A673 (cell line): Measurements from ENCODE around the gene SOD2. TPM values are rescaled to one million over a fixed set of nuclear protein-coding genes. Genes with fewer than 3 reads are reported as not detected.

ENCODE experiments used
- BruUV-seq: library from RNA; stranded (reverse); fragments of 400-500 nt; replicated peaks from 2 replicates; lab custom pipeline; 2021; lab: Mats Ljungman, UMichigan
- CTCF ChIA-PET: fragments of 300-600 bp; sonication (Branson Sonifier 250); formaldehyde crosslinking; loops from one replicate; lab custom pipeline; 2022; ENCODE audit warnings: antibody characterized with exemption; lab: Charles Lee
- POLR2A ChIA-PET: fragments of 300-600 bp; sonication (Branson Sonifier 250); formaldehyde crosslinking; loops from one replicate; lab custom pipeline; 2022; ENCODE audit warnings: antibody characterized with exemption; ENCODE audit not compliant: low non-redundant PET; lab: Charles Lee
- DNase-seq: peaks from one replicate; pipeline ENCODE4 v3.0.0-alpha.2; 2015; ENCODE audit warnings: low spot score
- H3K27ac ChIP-seq: fragments of 200-600 bp; sonication (generic); 2 replicates; pipeline ENCODE4 v1.5.1; 2016; ENCODE audit warnings: mixed run types, low read depth, mild to moderate bottlenecking, mixed read lengths, antibody characterized with exemption, low read length; ENCODE audit not compliant: poor library complexity, severe bottlenecking
- H3K27me3 ChIP-seq: fragments of 200-600 bp; sonication (generic); replicated peaks from 2 replicates; pipeline ENCODE4 v1.6.1; 2017; ENCODE audit warnings: mixed run types, low read depth, mild to moderate bottlenecking, mixed read lengths, antibody characterized with exemption, low read length; ENCODE audit not compliant: insufficient read depth, poor library complexity
- H3K36me3 ChIP-seq: fragments of 200-600 bp; sonication (generic); 2 replicates; pipeline ENCODE4 v1.6.1; 2016; ENCODE audit warnings: mixed run types, mild to moderate bottlenecking, mixed read lengths, antibody characterized with exemption, low read length; ENCODE audit not compliant: insufficient read depth, poor library complexity, severe bottlenecking
- H3K4me1 ChIP-seq: fragments of 200-600 bp; sonication (generic); 2 replicates; pipeline ENCODE4 v1.6.1; 2017; ENCODE audit warnings: mixed run types, mild to moderate bottlenecking, mixed read lengths, antibody characterized with exemption, low read length; ENCODE audit not compliant: insufficient read depth, poor library complexity, severe bottlenecking
- H3K4me3 ChIP-seq: fragments of 200-600 bp; sonication (generic); 2 replicates; pipeline ENCODE4 v1.5.1; 2016; ENCODE audit warnings: low read depth, mixed run types, mild to moderate bottlenecking, mixed read lengths, low read length; ENCODE audit not compliant: poor library complexity, severe bottlenecking
- H3K9me3 ChIP-seq: fragments of 200-600 bp; sonication (generic); 2 replicates; pipeline ENCODE4 v1.6.1; 2016; ENCODE audit warnings: mixed run types, low read depth, mild to moderate bottlenecking, mixed read lengths, antibody characterized with exemption, low read length; ENCODE audit not compliant: poor library complexity, severe bottlenecking
- EZH2 ChIP-seq: fragments of 200-600 bp; sonication (generic); IDR thresholded peaks from 2 replicates; pipeline ENCODE4 v1.6.1; 2017; ENCODE audit warnings: borderline replicate concordance, low read depth, mild to moderate bottlenecking, mixed read lengths, antibody characterized with exemption, low read length; ENCODE audit not compliant: poor library complexity, severe bottlenecking
- intact Hi-C: fragments of 100-400 bp; cut with micrococcal nuclease; formaldehyde crosslinking; loops from one replicate; pipeline ENCODE4 v1.10.0; 2022; ENCODE audit not compliant: unreplicated experiment
- total RNA-seq: library from RNA; stranded (reverse); gene quantifications from 2 replicates; pipeline ENCODE4 v1.2.3, GENCODE V29; 2021
- TF ChIP-seq, protein P1 (sequence below): fragments of 300-800, 200-600 bp; sonication (generic); conservative IDR thresholded peaks from 2 replicates; pipeline ENCODE4 v1.5.1; 2017; ENCODE audit warnings: low read depth, mild to moderate bottlenecking, antibody characterized with exemption, low read length, moderate library complexity, mixed read lengths

Gene SOD2
- total RNA-seq, 1 experiment from 2014 or later, result 159 TPM

GRCh38 chr6:159729598-159730331 is 36.7 kb upstream of the SOD2 start:
- no peak overlapping the region for H3K27ac ChIP-seq

DNA sequence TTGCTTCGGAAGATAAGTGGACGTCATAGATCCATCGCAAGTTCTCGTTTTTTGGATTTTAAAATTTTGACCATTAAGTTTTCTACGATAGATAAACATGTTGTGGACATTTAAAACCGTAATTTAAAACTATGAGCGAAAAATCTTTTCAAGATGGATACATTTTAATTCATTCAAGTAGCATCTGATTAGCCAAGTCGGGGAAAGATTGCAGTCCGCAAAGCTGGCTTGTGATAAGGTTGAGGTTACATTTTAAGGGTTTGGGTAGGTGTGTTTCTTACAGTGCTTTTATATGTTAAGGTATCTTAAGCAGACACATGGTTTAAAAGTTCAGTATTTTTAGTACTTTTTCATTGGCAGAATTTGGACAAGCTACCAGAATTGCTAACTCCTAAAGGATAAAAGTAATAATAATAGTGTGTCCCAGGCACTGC is 35.5 kb upstream of the SOD2 start:
- ChIA-PET POLR2A (interaction anchor here (0.7 kb wide), 1 partner anchor 10 kb away, joined by 3 read pairs; no protein-coding TSS in a partner anchor), CTCF (no interaction called here)
- no peak for TF ChIP-seq EZH2
- TF ChIP-seq, protein P1, sequence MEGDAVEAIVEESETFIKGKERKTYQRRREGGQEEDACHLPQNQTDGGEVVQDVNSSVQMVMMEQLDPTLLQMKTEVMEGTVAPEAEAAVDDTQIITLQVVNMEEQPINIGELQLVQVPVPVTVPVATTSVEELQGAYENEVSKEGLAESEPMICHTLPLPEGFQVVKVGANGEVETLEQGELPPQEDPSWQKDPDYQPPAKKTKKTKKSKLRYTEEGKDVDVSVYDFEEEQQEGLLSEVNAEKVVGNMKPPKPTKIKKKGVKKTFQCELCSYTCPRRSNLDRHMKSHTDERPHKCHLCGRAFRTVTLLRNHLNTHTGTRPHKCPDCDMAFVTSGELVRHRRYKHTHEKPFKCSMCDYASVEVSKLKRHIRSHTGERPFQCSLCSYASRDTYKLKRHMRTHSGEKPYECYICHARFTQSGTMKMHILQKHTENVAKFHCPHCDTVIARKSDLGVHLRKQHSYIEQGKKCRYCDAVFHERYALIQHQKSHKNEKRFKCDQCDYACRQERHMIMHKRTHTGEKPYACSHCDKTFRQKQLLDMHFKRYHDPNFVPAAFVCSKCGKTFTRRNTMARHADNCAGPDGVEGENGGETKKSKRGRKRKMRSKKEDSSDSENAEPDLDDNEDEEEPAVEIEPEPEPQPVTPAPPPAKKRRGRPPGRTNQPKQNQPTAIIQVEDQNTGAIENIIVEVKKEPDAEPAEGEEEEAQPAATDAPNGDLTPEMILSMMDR, result no peak
- Histone ChIP-seq H3K4me1 (peaks cover 7% of the 10 kb centered on the region), H3K27me3 (no peaks in the 10 kb centered on the region), H3K9me3 (no peaks in the 10 kb centered on the region), H3K36me3 (peaks cover 10% of the 10 kb centered on the region), H3K27ac (peak overlapping the region; percentile 99), H3K4me3 (peak overlapping the region; percentile 93)
- intact Hi-C loops, result loop anchor here (5.0 kb wide), 1 partner anchor 36 kb away; the partner anchor contains the start of gene SOD2
- BruUV-seq, result no TSS peak
- DNase-seq, result no peak

More at GRCh38 chr6:159729598-159730331, 36.7 kb upstream of the SOD2 start:
- POLR2A ChIA-PET, result interaction anchor here (1.0 kb wide), 1 partner anchor 32 kb away, joined by 3 read pairs; the partner anchor contains the start of gene ACAT2
- Histone ChIP-seq H3K36me3 (peaks cover 5% of the 10 kb centered on the region), H3K4me3 (peak overlapping the region; percentile 93), H3K9me3 (no peaks in the 10 kb centered on the region), H3K4me1 (peaks cover 10% of the 10 kb centered on the region), H3K27me3 (no peaks in the 10 kb centered on the region)
- DNase-seq, result no peak
- no peak for TF ChIP-seq EZH2
- intact Hi-C loops, result loop anchor here (5.0 kb wide), 1 partner anchor 37 kb away; the partner anchor contains the start of gene SOD2
- CTCF ChIA-PET, result no interaction called here
- BruUV-seq, result no TSS peak

DNA sequence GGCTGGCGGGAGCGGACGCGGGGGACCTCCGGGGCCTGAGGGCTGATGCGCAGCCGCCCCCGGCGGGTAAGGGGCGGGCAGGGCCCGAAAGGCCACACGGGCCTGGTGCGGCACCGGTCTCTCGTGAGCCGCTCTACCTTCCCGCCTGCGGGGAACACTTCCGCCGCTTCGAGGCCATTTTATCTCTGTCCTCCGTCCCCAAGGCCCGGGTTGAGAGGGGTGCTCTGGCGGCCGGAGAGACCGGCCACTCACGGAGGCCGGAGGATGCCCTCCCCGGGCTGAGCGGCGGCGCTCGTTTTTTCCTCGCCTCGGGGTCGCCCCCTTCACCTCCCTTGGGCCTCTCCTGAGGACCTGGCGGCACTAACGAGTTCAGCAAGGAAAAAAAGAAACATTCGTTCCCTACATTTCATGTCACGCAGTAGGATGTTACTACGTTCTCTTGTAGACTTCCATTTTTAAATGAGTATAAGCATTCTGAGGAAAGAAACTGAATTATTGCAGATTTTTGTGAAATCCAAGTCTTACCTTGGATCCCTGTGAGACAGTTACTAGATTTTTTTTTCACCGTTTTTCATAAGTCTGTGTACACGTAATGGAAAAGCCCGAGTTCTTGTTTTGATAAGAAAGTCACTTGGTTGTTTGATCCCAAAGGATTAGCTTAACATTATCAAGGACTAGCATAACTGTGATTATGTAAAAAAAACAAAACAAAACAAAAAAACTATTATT is 34.8 kb upstream of the SOD2 start:
- H3K27me3 ChIP-seq, result no peaks in the 10 kb centered on the region
- no peaks in the 10 kb centered on the region for H3K9me3 ChIP-seq
- ChIA-PET CTCF (interaction anchor here (0.6 kb wide), 1 partner anchor 11 kb away, joined by 4 read pairs; no protein-coding TSS in a partner anchor), POLR2A (interaction anchor here (0.7 kb wide), 1 partner anchor 10 kb away, joined by 3 read pairs; no protein-coding TSS in a partner anchor)
- intact Hi-C loops, result loop anchor here (1.0 to 5.0 kb wide), 2 partner anchors 36 to 61 kb away; partner anchors contain the start of genes SOD2 and TCP1
- peaks cover 7% of the 10 kb centered on the region for H3K4me1 ChIP-seq
- peak; percentile 38 for DNase-seq
- no TSS peak for BruUV-seq
- TF ChIP-seq, protein P1, result no peak
- no peak for TF ChIP-seq EZH2
- peaks cover 13% of the 10 kb centered on the region for H3K36me3 ChIP-seq
- peak overlapping the region; percentile 99 for H3K27ac ChIP-seq
- H3K4me3 ChIP-seq, result peak overlapping the region; percentile 93
